ENCODE data around the gene DKK3.

DNA sequence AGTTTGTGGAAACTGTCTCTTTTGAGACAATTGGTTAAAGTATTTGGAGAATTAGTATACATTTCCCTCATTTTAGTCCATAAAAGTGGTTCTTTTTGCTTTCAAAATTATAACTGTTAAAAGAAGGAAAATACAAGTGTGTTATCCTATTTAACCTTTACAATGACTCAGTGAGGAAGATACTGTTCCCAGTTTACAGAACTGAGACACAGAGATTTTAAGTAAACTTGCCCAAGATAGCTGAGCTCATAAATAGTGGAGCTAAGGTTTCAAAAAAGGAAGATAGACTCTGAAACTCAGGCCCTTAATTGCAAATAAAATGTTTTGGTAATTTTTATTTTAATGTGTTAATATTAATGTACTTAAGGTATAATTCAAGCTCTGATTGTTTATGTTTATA lies 58.9 kb downstream of the DKK3 start:
- no peak for TF ChIP-seq POLR2AphosphoS5 (IDR thresholded peaks at IDR 0.05; ENCODE audit: low read depth)
- no peak for TF ChIP-seq CTCF (conservative IDR thresholded peaks at IDR 0.05; ENCODE audit: low read depth in 2 of 2)
- no peak for TF ChIP-seq EZH2 (IDR thresholded peaks at IDR 0.05; ENCODE audit: low read depth, unreplicated experiment)
- TF ChIP-seq REST (IDR thresholded peaks at IDR 0.05; ENCODE audit: unreplicated experiment), result no peak
- TF ChIP-seq, protein P1, sequence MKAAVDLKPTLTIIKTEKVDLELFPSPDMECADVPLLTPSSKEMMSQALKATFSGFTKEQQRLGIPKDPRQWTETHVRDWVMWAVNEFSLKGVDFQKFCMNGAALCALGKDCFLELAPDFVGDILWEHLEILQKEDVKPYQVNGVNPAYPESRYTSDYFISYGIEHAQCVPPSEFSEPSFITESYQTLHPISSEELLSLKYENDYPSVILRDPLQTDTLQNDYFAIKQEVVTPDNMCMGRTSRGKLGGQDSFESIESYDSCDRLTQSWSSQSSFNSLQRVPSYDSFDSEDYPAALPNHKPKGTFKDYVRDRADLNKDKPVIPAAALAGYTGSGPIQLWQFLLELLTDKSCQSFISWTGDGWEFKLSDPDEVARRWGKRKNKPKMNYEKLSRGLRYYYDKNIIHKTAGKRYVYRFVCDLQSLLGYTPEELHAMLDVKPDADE (IDR thresholded peaks at IDR 0.05), result no peak
- TF ChIP-seq, protein P2, sequence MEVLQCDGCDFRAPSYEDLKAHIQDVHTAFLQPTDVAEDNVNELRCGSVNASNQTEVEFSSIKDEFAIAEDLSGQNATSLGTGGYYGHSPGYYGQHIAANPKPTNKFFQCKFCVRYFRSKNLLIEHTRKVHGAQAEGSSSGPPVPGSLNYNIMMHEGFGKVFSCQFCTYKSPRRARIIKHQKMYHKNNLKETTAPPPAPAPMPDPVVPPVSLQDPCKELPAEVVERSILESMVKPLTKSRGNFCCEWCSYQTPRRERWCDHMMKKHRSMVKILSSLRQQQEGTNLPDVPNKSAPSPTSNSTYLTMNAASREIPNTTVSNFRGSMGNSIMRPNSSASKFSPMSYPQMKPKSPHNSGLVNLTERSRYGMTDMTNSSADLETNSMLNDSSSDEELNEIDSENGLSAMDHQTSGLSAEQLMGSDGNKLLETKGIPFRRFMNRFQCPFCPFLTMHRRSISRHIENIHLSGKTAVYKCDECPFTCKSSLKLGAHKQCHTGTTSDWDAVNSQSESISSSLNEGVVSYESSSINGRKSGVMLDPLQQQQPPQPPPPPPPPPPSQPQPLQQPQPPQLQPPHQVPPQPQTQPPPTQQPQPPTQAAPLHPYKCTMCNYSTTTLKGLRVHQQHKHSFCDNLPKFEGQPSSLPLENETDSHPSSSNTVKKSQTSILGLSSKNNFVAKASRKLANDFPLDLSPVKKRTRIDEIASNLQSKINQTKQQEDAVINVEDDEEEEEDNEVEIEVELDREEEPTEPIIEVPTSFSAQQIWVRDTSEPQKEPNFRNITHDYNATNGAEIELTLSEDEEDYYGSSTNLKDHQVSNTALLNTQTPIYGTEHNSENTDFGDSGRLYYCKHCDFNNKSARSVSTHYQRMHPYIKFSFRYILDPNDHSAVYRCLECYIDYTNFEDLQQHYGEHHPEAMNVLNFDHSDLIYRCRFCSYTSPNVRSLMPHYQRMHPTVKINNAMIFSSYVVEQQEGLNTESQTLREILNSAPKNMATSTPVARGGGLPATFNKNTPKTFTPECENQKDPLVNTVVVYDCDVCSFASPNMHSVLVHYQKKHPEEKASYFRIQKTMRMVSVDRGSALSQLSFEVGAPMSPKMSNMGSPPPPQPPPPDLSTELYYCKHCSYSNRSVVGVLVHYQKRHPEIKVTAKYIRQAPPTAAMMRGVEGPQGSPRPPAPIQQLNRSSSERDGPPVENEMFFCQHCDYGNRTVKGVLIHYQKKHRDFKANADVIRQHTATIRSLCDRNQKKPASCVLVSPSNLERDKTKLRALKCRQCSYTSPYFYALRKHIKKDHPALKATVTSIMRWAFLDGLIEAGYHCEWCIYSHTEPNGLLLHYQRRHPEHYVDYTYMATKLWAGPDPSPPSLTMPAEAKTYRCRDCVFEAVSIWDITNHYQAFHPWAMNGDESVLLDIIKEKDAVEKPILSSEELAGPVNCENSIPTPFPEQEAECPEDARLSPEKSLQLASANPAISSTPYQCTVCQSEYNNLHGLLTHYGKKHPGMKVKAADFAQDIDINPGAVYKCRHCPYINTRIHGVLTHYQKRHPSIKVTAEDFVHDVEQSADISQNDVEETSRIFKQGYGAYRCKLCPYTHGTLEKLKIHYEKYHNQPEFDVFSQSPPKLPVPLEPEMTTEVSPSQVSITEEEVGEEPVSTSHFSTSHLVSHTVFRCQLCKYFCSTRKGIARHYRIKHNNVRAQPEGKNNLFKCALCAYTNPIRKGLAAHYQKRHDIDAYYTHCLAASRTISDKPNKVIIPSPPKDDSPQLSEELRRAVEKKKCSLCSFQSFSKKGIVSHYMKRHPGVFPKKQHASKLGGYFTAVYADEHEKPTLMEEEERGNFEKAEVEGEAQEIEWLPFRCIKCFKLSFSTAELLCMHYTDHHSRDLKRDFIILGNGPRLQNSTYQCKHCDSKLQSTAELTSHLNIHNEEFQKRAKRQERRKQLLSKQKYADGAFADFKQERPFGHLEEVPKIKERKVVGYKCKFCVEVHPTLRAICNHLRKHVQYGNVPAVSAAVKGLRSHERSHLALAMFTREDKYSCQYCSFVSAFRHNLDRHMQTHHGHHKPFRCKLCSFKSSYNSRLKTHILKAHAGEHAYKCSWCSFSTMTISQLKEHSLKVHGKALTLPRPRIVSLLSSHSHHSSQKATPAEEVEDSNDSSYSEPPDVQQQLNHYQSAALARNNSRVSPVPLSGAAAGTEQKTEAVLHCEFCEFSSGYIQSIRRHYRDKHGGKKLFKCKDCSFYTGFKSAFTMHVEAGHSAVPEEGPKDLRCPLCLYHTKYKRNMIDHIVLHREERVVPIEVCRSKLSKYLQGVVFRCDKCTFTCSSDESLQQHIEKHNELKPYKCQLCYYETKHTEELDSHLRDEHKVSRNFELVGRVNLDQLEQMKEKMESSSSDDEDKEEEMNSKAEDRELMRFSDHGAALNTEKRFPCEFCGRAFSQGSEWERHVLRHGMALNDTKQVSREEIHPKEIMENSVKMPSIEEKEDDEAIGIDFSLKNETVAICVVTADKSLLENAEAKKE (CRISPR knock-in tag; IDR thresholded peaks at IDR 0.05), result no peak
- no peak for TF ChIP-seq JUNB (IDR thresholded peaks at IDR 0.05; ENCODE audit: unreplicated experiment)
- TF ChIP-seq CREB1 (CRISPR knock-in tag; IDR thresholded peaks at IDR 0.05; ENCODE audit: low read depth), result no peak
